Fibroblast of lung (primary cell): ENCODE measurements around the gene CDH5. TPM values are rescaled to one million over a fixed set of nuclear protein-coding genes. Genes with fewer than 3 reads are reported as not detected.

Experiments
- DNase-seq, 2 donors: peaks; one replicate each; pipeline versions ENCODE4 v3.0.0 to v3.0.0-alpha.2; 2010; ENCODE audit warnings: low read depth in 2 of 2
- H2AFZ ChIP-seq: 2 replicates; pipeline ENCODE4 v1.5.1; 2012; ENCODE audit warnings: low read length, control low read depth, inconsistent platforms
- H3K27ac ChIP-seq: 2 replicates; pipeline ENCODE4 v1.5.1; 2011; ENCODE audit warnings: low read length, control low read depth; ENCODE audit not compliant: insufficient read depth
- H3K27me3 ChIP-seq: 2 replicates; pipeline ENCODE4 v1.5.1; 2011; ENCODE audit warnings: mild to moderate bottlenecking, low read length; ENCODE audit not compliant: control insufficient read depth, insufficient read depth
- H3K36me3 ChIP-seq: 2 replicates; pipeline ENCODE4 v1.5.1; 2011; ENCODE audit warnings: low read length; ENCODE audit not compliant: control insufficient read depth, insufficient read depth
- H3K4me1 ChIP-seq: 2 replicates; pipeline ENCODE4 v1.5.1; 2011; ENCODE audit warnings: low read length; ENCODE audit not compliant: control insufficient read depth, insufficient read depth; ENCODE audit errors: extremely low read depth
- H3K4me2 ChIP-seq: 2 replicates; pipeline ENCODE4 v1.5.1; 2011; ENCODE audit warnings: low read length, control low read depth; ENCODE audit not compliant: insufficient read depth; ENCODE audit errors: extremely low read depth
- H3K4me3 ChIP-seq, 4 experiments: fragments of 200-600 bp in 1 of 4; sonication (generic) in 1 of 4; replicated peaks in 1 of 4; 2 replicates each; pipeline ENCODE4 v1.5.1; 2011 to 2016; ENCODE audit warnings: low read length in 4 of 4, low read depth in 3 of 4, mild to moderate bottlenecking in 3 of 4, control low read depth in 2 of 4, inconsistent platforms in 1 of 4, mixed read lengths in 1 of 4; ENCODE audit not compliant: insufficient read depth in 1 of 4; ENCODE audit errors: control extremely low read depth in 1 of 4
- H3K79me2 ChIP-seq: 2 replicates; pipeline ENCODE4 v1.5.1; 2012; ENCODE audit warnings: mild to moderate bottlenecking, low read length, inconsistent platforms; ENCODE audit not compliant: control insufficient read depth, insufficient read depth
- H3K9ac ChIP-seq: 2 replicates; pipeline ENCODE4 v1.5.1; 2011; ENCODE audit warnings: mild to moderate bottlenecking, low read length, control low read depth; ENCODE audit not compliant: insufficient read depth
- H3K9me3 ChIP-seq: 2 replicates; pipeline ENCODE4 v1.5.1; 2012; ENCODE audit warnings: low read depth, low read length; ENCODE audit not compliant: control insufficient read depth, insufficient read depth
- H4K20me1 ChIP-seq: 2 replicates; pipeline ENCODE4 v1.5.1; 2011; ENCODE audit warnings: low read length; ENCODE audit not compliant: control insufficient read depth, insufficient read depth; ENCODE audit errors: extremely low read depth
- EZH2 ChIP-seq: IDR thresholded peaks from 2 replicates; pipeline ENCODE4 v1.5.1; 2012; ENCODE audit warnings: low read length, control low read depth, mild to moderate bottlenecking; ENCODE audit errors: missing control alignments
- polyA plus RNA-seq, 2 donors: library from polyadenylated mRNA; depleted of rRNA in 1 of 2; stranded (reverse) in 1 of 2; unstranded in 1 of 2; fragments of >200 nt; gene quantifications; 2 replicates each; pipeline ENCODE4 v1.2.1, GENCODE V29; 2011 to 2012; ENCODE audit warnings: missing spikeins in 1 of 2
- total RNA-seq: library from RNA; depleted of rRNA; stranded (reverse); fragments of >200 nt; gene quantifications from 2 replicates; pipeline ENCODE4 v1.2.1, GENCODE V29; 2014
- TF ChIP-seq, protein P1 (sequence below), 2 donors: IDR thresholded peaks in 1 of 2; conservative IDR thresholded peaks in 1 of 2; 1 replicate in 1 of 2; 2 replicates in 1 of 2; pipeline ENCODE4 v1.5.1; 2011 to 2012; ENCODE audit warnings: low read length in 2 of 2, control low read depth in 1 of 2, inconsistent platforms in 1 of 2, low read depth in 1 of 2, mild to moderate bottlenecking in 1 of 2

CDH5 gene
- total and polyA plus RNA-seq, 2 donors (not counting 1 experiment from before 2014, with no cell fraction given), result 0.02 TPM; not detected in 1

- no peaks in the 10 kb centered on the region for H3K27me3 ChIP-seq
- no peaks in the 10 kb centered on the region for H4K20me1 ChIP-seq
- no peak for DNase-seq
- H3K9ac ChIP-seq, result no peak overlapping the region
- no peak overlapping the region for H3K4me3 ChIP-seq
- no peak overlapping the region for H2AFZ ChIP-seq
- TF ChIP-seq, protein P1, sequence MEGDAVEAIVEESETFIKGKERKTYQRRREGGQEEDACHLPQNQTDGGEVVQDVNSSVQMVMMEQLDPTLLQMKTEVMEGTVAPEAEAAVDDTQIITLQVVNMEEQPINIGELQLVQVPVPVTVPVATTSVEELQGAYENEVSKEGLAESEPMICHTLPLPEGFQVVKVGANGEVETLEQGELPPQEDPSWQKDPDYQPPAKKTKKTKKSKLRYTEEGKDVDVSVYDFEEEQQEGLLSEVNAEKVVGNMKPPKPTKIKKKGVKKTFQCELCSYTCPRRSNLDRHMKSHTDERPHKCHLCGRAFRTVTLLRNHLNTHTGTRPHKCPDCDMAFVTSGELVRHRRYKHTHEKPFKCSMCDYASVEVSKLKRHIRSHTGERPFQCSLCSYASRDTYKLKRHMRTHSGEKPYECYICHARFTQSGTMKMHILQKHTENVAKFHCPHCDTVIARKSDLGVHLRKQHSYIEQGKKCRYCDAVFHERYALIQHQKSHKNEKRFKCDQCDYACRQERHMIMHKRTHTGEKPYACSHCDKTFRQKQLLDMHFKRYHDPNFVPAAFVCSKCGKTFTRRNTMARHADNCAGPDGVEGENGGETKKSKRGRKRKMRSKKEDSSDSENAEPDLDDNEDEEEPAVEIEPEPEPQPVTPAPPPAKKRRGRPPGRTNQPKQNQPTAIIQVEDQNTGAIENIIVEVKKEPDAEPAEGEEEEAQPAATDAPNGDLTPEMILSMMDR (conservative IDR thresholded peaks at IDR 0.05 in 1 of 2, IDR thresholded peaks at IDR 0.05 in 1 of 2; ENCODE audit: low read depth in 1 of 2, low read length in 2 of 2), result no peak
- no peak for TF ChIP-seq EZH2
- H3K4me1 ChIP-seq, result no peaks in the 10 kb centered on the region
- no peak overlapping the region for H3K27ac ChIP-seq
- no peaks in the 10 kb centered on the region for H3K36me3 ChIP-seq
- H3K9me3 ChIP-seq, result no peaks in the 10 kb centered on the region
- no peak overlapping the region for H3K4me2 ChIP-seq
- H3K79me2 ChIP-seq, result no peaks in the 10 kb centered on the region
Measured at GRCh38 chr16:66379571-66379941, 13.1 kb downstream of the CDH5 start.

DNA sequence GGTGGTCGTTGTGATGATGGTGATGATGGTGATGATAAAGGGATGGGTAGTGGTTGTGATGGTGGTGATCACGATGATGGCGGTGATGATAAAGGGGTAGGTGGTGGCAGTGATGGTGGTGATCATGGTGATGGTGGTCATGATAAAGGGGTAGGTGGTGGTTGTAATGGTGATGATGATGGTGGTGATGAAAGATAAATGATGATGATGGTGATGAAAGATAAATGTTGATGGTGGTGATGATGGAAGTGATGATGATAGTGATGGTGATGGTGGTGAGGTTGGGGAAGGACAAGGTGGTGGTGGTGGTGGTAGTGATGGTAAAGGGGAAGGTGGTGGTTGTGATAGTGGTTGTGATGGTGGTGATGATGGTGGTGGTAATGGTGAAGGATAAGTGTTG lies 13.9 kb downstream of the CDH5 start:
- no peaks in the 10 kb centered on the region for H3K9me3 ChIP-seq
- TF ChIP-seq, protein P1 (conservative IDR thresholded peaks at IDR 0.05 in 1 of 2, IDR thresholded peaks at IDR 0.05 in 1 of 2; ENCODE audit: low read depth in 1 of 2, low read length in 2 of 2), result no peak
- H3K27ac ChIP-seq, result no peak overlapping the region
- no peak for DNase-seq
- no peaks in the 10 kb centered on the region for H3K36me3 ChIP-seq
- H2AFZ ChIP-seq, result no peak overlapping the region
- no peak overlapping the region for H3K4me2 ChIP-seq
- H3K27me3 ChIP-seq, result no peaks in the 10 kb centered on the region
- H3K79me2 ChIP-seq, result no peaks in the 10 kb centered on the region
- H3K4me1 ChIP-seq, result no peaks in the 10 kb centered on the region
- no peak overlapping the region for H3K4me3 ChIP-seq
- no peaks in the 10 kb centered on the region for H4K20me1 ChIP-seq
- H3K9ac ChIP-seq, result no peak overlapping the region

- no peak overlapping the region for H3K4me2 ChIP-seq
- H3K4me1 ChIP-seq, result no peaks in the 10 kb centered on the region
Measured at GRCh38 chr16:66381585-66382170, 15.2 kb downstream of the CDH5 start.

More at GRCh38 chr16:66381585-66382170, 15.2 kb downstream of the CDH5 start:
- Histone ChIP-seq H2AFZ (no peak overlapping the region), H3K36me3 (no peaks in the 10 kb centered on the region), H3K4me3 (no peak overlapping the region), H3K9ac (no peak overlapping the region), H3K27ac (no peak overlapping the region), H3K79me2 (no peaks in the 10 kb centered on the region), H3K9me3 (no peaks in the 10 kb centered on the region), H3K27me3 (peaks cover 2% of the 10 kb centered on the region), H4K20me1 (no peaks in the 10 kb centered on the region)
- TF ChIP-seq, protein P1 (conservative IDR thresholded peaks at IDR 0.05 in 1 of 2, IDR thresholded peaks at IDR 0.05 in 1 of 2; ENCODE audit: low read depth in 1 of 2, low read length in 2 of 2), result no peak
- no peak for TF ChIP-seq EZH2
- no peak for DNase-seq
